ENCODE results near the gene RIPK1. TPM values are rescaled to one million over a fixed set of nuclear protein-coding genes. Genes with fewer than 3 reads are reported as not detected.
"Not testable (repeated sequence)": the region's sequence is repeated elsewhere in the genome, so short reads cannot be mapped to it uniquely, and the experiment has no call there.

The RIPK1 gene
- total and polyA plus RNA-seq, 4 donors = 12.1 to 24.1 (median 19.7) TPM

DNA sequence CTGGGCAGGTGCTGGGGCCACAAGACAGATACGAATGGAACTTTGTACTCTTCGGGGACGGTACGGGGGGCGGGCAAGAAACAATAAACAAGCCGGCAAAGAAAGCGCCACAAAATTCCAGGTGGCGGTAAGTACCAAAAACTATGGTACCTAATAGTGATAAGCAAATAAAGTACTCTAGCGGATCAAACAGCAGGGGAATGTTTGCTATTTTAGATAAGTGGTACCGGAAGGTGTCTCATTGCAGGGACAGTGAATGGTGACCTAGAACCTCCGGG lies 15.1 kb upstream of the RIPK1 start:
- DNase-seq (no peak), ATAC-seq (ENCODE audit: insufficient read depth, low FRiP score) (no peak)
- Histone ChIP-seq H3K9ac (ENCODE audit: insufficient read depth in 1 of 2, low read length in 2 of 2) (no peak overlapping the region), H3K9me3 (ENCODE audit: control insufficient read depth in 4 of 4, insufficient read depth in 3 of 4, low read length in 3 of 4) (no peaks in the 10 kb centered on the region), H3K36me3 (ENCODE audit: control insufficient read depth in 4 of 4, insufficient read depth in 4 of 4, low read length in 4 of 4) (no peaks in the 10 kb centered on the region), H3K4me1 (ENCODE audit: control insufficient read depth in 5 of 5, insufficient read depth in 5 of 5, low read length in 5 of 5) (peaks cover 0 to 5% (median 0%) of the 10 kb centered on the region in 5 donors), H3K27me3 (ENCODE audit: control insufficient read depth in 3 of 3, insufficient read depth in 3 of 3, low read length in 2 of 3) (no peaks in the 10 kb centered on the region), H3K27ac (ENCODE audit: low read depth in 1 of 2, low read length in 1 of 2) (peak overlapping the region; percentile 14 to 90), H3K4me3 (no peak overlapping the region)
- no peak for TF ChIP-seq CTCF (IDR thresholded peaks at IDR 0.05; ENCODE audit: control extremely low read depth, extremely low read depth)
- 53 to 63% methylated on average over 11 of the region's 11 CpGs for WGBS, 2 donors

DNA sequence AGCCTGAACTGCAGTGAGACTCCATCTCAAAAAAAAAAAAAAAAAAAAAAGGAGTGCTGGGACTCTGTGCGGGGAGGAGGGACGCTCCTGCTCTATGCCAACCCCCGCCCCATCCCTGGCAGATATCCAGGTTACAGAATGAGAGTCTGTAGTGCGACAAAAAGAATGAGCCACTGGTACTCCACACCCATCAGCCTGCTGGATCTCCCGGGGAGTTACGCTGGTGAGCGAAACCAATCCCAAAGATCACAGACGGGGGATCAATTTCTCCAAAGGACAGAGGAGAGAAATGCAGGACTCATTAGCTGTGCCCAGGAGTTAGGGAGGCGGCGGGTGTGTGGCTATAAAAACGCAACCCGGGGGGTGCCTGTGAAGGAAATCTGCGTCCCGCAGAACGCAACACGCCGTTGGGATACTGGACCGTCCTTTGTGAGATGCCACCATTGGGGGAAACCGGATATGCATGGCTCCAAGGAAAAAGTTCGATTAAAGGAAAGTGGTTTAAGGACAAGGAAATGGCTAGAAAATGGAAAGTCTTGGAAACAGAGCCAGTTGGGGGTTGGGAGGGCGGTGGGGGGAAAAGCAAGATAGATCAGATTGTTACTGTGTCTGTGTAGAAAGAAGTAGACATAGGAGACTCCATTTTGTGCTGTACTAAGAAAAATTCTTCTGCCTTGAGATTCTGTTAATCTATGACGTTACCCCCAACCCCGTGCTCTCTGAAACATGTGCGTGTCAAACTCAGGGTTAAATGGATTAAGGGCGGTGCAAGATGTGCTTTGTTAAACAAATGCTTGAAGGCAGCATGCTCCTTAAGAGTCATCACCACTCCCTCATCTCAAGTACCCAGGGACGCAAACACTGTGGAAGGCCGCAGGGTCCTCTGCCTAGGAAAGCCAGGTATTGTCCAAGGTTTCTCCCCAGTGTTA lies 13.8 kb upstream of the RIPK1 start:
- H3K36me3 ChIP-seq (ENCODE audit: control insufficient read depth in 4 of 4, insufficient read depth in 4 of 4, low read length in 4 of 4); H3K4me3 ChIP-seq; H3K9me3 ChIP-seq (ENCODE audit: control insufficient read depth in 4 of 4, insufficient read depth in 3 of 4, low read length in 3 of 4); H3K4me1 ChIP-seq (ENCODE audit: control insufficient read depth in 5 of 5, insufficient read depth in 5 of 5, low read length in 5 of 5); H3K9ac ChIP-seq (ENCODE audit: insufficient read depth in 1 of 2, low read length in 2 of 2); H3K27me3 ChIP-seq (ENCODE audit: control insufficient read depth in 3 of 3, insufficient read depth in 3 of 3, low read length in 2 of 3): not testable (repeated sequence)
- peak overlapping the region in 1 of 2 donors; percentile 90 for H3K27ac ChIP-seq (ENCODE audit: low read depth in 1 of 2, low read length in 1 of 2)
- ATAC-seq (ENCODE audit: insufficient read depth, low FRiP score) (peak; percentile 4), DNase-seq (peak; percentile 75 to 79 (median 76))
- 40 to 46% methylated on average over 27 of the region's 27 CpGs for WGBS, 2 donors

GRCh38 chr6:3055158-3055499 lies 13.2 kb upstream of the RIPK1 start:
- H3K27ac ChIP-seq (ENCODE audit: low read depth in 1 of 2, low read length in 1 of 2); H3K36me3 ChIP-seq (ENCODE audit: control insufficient read depth in 4 of 4, insufficient read depth in 4 of 4, low read length in 4 of 4); ATAC-seq (ENCODE audit: insufficient read depth, low FRiP score); H3K9ac ChIP-seq (ENCODE audit: insufficient read depth in 1 of 2, low read length in 2 of 2); H3K9me3 ChIP-seq (ENCODE audit: control insufficient read depth in 4 of 4, insufficient read depth in 3 of 4, low read length in 3 of 4); H3K4me3 ChIP-seq; H3K27me3 ChIP-seq (ENCODE audit: control insufficient read depth in 3 of 3, insufficient read depth in 3 of 3, low read length in 2 of 3); H3K4me1 ChIP-seq (ENCODE audit: control insufficient read depth in 5 of 5, insufficient read depth in 5 of 5, low read length in 5 of 5); DNase-seq: not testable (repeated sequence)
- 53 to 60% methylated on average over 3 of the region's 3 CpGs for WGBS, 2 donors

DNA sequence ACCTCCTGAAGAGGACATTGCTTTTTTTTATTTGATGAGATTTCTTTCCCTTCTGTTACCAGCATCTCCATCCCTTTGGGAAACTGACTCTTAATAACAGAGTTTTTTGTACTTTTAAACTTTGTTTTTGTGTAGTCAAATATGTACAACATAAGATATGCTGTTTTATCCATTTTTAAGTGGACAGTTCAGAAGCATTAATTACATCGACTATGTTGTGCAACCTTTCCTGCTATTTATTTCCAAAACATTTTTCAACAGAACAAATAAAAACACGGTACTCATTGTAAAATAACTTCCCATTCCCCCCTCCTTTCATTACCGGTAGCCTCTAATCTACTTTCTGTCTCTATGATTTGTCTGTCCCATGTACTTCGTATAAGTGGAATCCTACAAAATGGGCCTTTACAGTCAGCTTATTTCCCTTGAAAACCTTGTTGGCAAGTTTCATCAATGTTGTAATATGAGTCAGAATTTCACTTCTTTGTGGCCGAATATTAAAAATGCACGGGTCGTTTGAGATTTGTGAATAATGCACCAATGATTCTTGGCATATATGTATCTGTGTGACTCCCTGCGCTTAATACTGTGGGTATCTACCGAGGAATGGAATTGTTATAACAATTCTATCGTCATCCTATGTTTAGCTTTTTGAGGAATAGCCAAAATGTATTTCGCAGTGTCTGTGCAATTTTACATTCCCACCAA lies 11.1 kb upstream of the RIPK1 start:
- H3K27me3 ChIP-seq (ENCODE audit: control insufficient read depth in 3 of 3, insufficient read depth in 3 of 3, low read length in 2 of 3) = no peaks in the 10 kb centered on the region
- DNase-seq = no peak
- H3K9ac ChIP-seq (ENCODE audit: insufficient read depth in 1 of 2, low read length in 2 of 2) = no peak overlapping the region
- no peak for ATAC-seq (ENCODE audit: insufficient read depth, low FRiP score)
- H3K4me3 ChIP-seq = no peak overlapping the region
- H3K36me3 ChIP-seq (ENCODE audit: control insufficient read depth in 4 of 4, insufficient read depth in 4 of 4, low read length in 4 of 4) = no peaks in the 10 kb centered on the region
- no peak overlapping the region for H3K27ac ChIP-seq (ENCODE audit: low read depth in 1 of 2, low read length in 1 of 2)
- no peaks in the 10 kb centered on the region for H3K9me3 ChIP-seq (ENCODE audit: control insufficient read depth in 4 of 4, insufficient read depth in 3 of 4, low read length in 3 of 4)
- WGBS, 2 donors = 69 to 78% methylated on average over 11 of the region's 11 CpGs
- peaks cover 0 to 5% (median 0%) of the 10 kb centered on the region in 5 donors for H3K4me1 ChIP-seq (ENCODE audit: control insufficient read depth in 5 of 5, insufficient read depth in 5 of 5, low read length in 5 of 5)
- no peak for TF ChIP-seq CTCF (IDR thresholded peaks at IDR 0.05; ENCODE audit: control extremely low read depth, extremely low read depth)

Data from lung (tissue), 12 donors.